ENCODE measurements around the gene ACAD10.

- TF ChIP-seq CTCF (IDR thresholded peaks at IDR 0.05) (no peak), POLR2AphosphoS5 (IDR thresholded peaks at IDR 0.05) (no peak)
Measured at GRCh38 chr12:111656016-111656415, 29.8 kb upstream of the ACAD10 start.
